MM.1S (cell line): Measurements from ENCODE around the gene DNAJC5.
"Not testable (repeated sequence)": the region's sequence is repeated elsewhere in the genome, so short reads cannot be mapped to it uniquely, and the experiment has no call there.

ENCODE experiments used
- EZH2 ChIP-seq: fragments of 300-600 bp; sonication (generic); optimal IDR thresholded peaks from 2 replicates; pipeline ENCODE3; 2017; ENCODE audit warnings: low read depth, mild to moderate bottlenecking, antibody characterized with exemption, low read length, mixed read lengths
- TF ChIP-seq, protein P1 (sequence below): fragments of 300-600 bp; sonication (generic); IDR thresholded peaks from 2 replicates; pipeline ENCODE4 v1.5.1; 2016; ENCODE audit warnings: antibody characterized with exemption, low read length, mixed read lengths

GRCh38 chr20:63916371-63916939 is 21.5 kb downstream of the DNAJC5 start:
- TF ChIP-seq, protein P1, sequence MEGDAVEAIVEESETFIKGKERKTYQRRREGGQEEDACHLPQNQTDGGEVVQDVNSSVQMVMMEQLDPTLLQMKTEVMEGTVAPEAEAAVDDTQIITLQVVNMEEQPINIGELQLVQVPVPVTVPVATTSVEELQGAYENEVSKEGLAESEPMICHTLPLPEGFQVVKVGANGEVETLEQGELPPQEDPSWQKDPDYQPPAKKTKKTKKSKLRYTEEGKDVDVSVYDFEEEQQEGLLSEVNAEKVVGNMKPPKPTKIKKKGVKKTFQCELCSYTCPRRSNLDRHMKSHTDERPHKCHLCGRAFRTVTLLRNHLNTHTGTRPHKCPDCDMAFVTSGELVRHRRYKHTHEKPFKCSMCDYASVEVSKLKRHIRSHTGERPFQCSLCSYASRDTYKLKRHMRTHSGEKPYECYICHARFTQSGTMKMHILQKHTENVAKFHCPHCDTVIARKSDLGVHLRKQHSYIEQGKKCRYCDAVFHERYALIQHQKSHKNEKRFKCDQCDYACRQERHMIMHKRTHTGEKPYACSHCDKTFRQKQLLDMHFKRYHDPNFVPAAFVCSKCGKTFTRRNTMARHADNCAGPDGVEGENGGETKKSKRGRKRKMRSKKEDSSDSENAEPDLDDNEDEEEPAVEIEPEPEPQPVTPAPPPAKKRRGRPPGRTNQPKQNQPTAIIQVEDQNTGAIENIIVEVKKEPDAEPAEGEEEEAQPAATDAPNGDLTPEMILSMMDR: not testable (repeated sequence)
- TF ChIP-seq EZH2: not testable (repeated sequence)
